Measurements from ENCODE around the gene C6orf47.

The C6orf47 gene

DNA sequence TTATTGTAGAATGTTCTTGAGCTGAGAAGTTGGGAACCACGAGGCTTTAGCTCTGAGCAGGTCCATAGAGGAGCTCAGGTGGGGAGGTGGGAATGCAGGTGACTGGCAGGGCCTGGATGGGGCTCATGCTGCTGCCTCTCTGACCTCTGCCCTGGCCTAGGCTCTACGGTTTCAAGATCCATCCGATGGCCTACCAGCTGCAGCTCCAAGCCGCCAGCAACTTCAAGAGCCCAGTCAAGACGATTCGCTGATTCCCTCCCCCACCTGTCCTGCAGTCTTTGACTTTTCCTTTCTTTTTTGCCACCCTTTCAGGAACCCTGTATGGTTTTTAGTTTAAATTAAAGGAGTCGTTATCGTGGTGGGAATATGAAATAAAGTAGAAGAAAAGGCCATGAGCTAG lies 9.1 kb upstream of the C6orf47 start, which contains the start of gene LY6G5B:
Gene LY6G5B, plus strand, starts transcription at position 301 of the 400 bp plus-strand sequence. CDS start 975 bp downstream, outside the sequence.
- no peak for DNase-seq (ENCODE audit: low read depth, low spot score)
- Histone ChIP-seq H3K4me1 (ENCODE audit: insufficient read depth, insufficient read length) (peaks cover 2% of the 10 kb centered on the region), H3K27me3 (ENCODE audit: insufficient read depth, insufficient read length) (no peaks in the 10 kb centered on the region), H3K9me3 (ENCODE audit: insufficient read depth, low read length) (no peaks in the 10 kb centered on the region), H3K9ac (ENCODE audit: insufficient read length, low read depth) (no peak within 1 kb of the TSS), H3K4me3 (ENCODE audit: insufficient read length, low read depth) (no peak within 1 kb of the TSS), H3K36me3 (ENCODE audit: insufficient read depth, insufficient read length, low read length) (peaks cover 72% of the 10 kb centered on the region)
- TF ChIP-seq YY1 (IDR thresholded peaks at IDR 0.05; ENCODE audit: insufficient read depth, insufficient read length) = no peak
- TF ChIP-seq ZNF274 (IDR thresholded peaks at IDR 0.05; ENCODE audit: low read depth, low read length) = no peak

- Histone ChIP-seq H3K4me3 (ENCODE audit: insufficient read length, low read depth) (peak overlapping the region; percentile 93), H3K9ac (ENCODE audit: insufficient read length, low read depth) (peak overlapping the region; percentile 89), H3K36me3 (ENCODE audit: insufficient read depth, insufficient read length, low read length) (peaks cover 74% of the 10 kb centered on the region), H3K9me3 (ENCODE audit: insufficient read depth, low read length) (no peaks in the 10 kb centered on the region), H3K27me3 (ENCODE audit: insufficient read depth, insufficient read length) (no peaks in the 10 kb centered on the region), H3K4me1 (ENCODE audit: insufficient read depth, insufficient read length) (peaks cover 5% of the 10 kb centered on the region)
- no peak for DNase-seq (ENCODE audit: low read depth, low spot score)
- TF ChIP-seq YY1 (IDR thresholded peaks at IDR 0.05; ENCODE audit: insufficient read depth, insufficient read length) = no peak
- no peak for TF ChIP-seq ZNF274 (IDR thresholded peaks at IDR 0.05; ENCODE audit: low read depth, low read length)
- no peak for TF ChIP-seq SUZ12 (IDR thresholded peaks at IDR 0.05; ENCODE audit: extremely low read depth, insufficient read depth, insufficient read length)
Observed at GRCh38 chr6:31666337-31666965, 5.9 kb upstream of the C6orf47 start.

GRCh38 chr6:31665501-31666336 lies 5.1 kb upstream of the C6orf47 start, which contains the start of gene CSNK2B:
Gene CSNK2B (plus strand): TSS chr6:31666080. CDS start chr6:31666832, 752 bp downstream.
- Histone ChIP-seq H3K27me3 (ENCODE audit: insufficient read depth, insufficient read length) (no peaks in the 10 kb centered on the region), H3K4me1 (ENCODE audit: insufficient read depth, insufficient read length) (peaks cover 5% of the 10 kb centered on the region), H3K36me3 (ENCODE audit: insufficient read depth, insufficient read length, low read length) (peaks cover 66% of the 10 kb centered on the region), H3K4me3 (ENCODE audit: insufficient read length, low read depth) (peak within 1 kb of the TSS; percentile 93), H3K9me3 (ENCODE audit: insufficient read depth, low read length) (no peaks in the 10 kb centered on the region), H3K9ac (ENCODE audit: insufficient read length, low read depth) (peak within 1 kb of the TSS; percentile 99)
- DNase-seq (ENCODE audit: low read depth, low spot score) = peak; percentile 93
- no peak for TF ChIP-seq SUZ12 (IDR thresholded peaks at IDR 0.05; ENCODE audit: extremely low read depth, insufficient read depth, insufficient read length)
- TF ChIP-seq YY1 (IDR thresholded peaks at IDR 0.05; ENCODE audit: insufficient read depth, insufficient read length) = no peak
- TF ChIP-seq ZNF274 (IDR thresholded peaks at IDR 0.05; ENCODE audit: low read depth, low read length) = no peak

DNA sequence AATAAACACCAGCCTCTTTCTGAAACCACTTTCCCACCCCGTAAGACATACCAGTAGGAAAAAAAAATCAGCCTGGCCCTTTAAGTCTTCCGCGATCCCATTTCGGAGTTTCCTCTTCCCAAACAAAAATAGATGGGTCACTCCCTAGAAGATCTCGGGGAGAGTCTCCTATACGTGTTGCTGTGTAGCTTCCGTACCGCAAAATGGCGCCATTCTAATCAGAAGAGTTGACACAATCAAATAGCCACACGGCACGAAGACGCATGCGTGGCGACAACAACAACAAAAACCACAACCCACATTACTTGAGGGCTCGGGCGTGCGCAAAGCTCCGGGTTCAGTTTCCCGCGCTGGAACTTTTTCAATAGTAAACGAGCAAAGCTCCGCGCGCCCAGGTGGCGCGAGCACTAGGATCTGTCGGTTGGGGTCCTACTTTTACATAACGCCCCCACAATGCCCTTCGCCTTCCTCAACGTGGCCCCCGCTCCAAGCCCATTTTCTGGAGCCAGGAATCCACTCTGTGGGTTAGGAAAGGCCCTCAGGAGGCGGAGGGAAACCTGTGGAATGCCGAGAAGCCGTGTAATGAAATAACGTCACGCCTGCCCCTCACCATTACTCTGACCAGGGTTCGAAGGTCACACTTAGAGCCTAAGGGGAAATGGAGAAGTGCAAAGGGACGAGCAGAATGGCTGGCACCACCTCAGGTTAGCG lies 4.4 kb upstream of the C6orf47 start, which contains the start of gene GPANK1:
Gene GPANK1, minus strand, starts transcription at position 208 of the 711 bp plus-strand sequence. CDS start 519 bp downstream, outside the sequence.
- peak; percentile 60 for DNase-seq (ENCODE audit: low read depth, low spot score)
- Histone ChIP-seq H3K4me3 (ENCODE audit: insufficient read length, low read depth) (peak within 1 kb of the TSS; percentile 75), H3K36me3 (ENCODE audit: insufficient read depth, insufficient read length, low read length) (peaks cover 59% of the 10 kb centered on the region), H3K27me3 (ENCODE audit: insufficient read depth, insufficient read length) (no peaks in the 10 kb centered on the region), H3K9me3 (ENCODE audit: insufficient read depth, low read length) (no peaks in the 10 kb centered on the region), H3K9ac (ENCODE audit: insufficient read length, low read depth) (peak within 1 kb of the TSS; percentile 99), H3K4me1 (ENCODE audit: insufficient read depth, insufficient read length) (peaks cover 5% of the 10 kb centered on the region)
- TF ChIP-seq YY1 (IDR thresholded peaks at IDR 0.05; ENCODE audit: insufficient read depth, insufficient read length) = peak; percentile 77
- TF ChIP-seq ZNF274 (IDR thresholded peaks at IDR 0.05; ENCODE audit: low read depth, low read length) = no peak

DNA sequence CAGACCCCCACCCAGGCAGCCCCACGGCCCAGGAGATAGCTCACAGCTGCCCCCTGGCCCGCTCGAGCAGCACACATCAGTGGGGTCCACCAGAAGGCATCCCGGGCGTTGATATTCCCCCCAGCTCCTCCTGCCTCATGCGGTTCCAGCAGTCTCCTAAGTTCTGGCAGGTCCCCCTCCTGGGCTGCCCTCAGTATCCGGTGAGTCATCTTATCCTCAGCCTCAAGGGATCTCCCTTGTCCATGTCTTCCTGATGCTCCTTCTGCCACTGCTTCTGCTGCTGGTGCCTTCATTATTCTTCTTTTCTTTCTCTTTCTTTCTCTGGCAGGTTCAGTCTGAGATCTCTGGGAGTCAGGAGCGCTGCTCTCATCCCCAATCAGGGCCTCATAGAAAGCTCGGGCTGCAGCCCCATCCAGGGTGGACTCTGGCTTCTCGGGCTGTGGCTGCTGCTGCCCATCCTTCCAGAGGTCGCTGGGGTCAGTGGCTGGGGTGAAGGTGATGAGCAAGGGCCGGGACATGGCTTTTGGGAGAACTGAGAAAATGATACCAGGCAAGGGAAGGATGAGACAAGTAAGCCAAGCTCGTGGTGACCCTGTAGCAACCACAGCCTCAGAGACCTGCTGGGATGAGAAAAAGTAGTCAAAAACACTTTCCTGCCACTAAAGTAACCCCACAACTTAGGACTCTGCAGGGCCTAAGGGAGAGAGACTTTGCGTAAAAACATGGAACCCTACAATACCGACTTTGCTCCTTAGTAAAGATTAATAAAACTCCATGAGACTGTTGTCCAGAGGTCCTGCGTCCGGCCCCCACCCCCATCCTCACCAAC lies 3.6 kb upstream of the C6orf47 start:
- peaks cover 6% of the 10 kb centered on the region for H3K4me1 ChIP-seq (ENCODE audit: insufficient read depth, insufficient read length)
- peak overlapping the region; percentile 75 for H3K4me3 ChIP-seq (ENCODE audit: insufficient read length, low read depth)
- H3K36me3 ChIP-seq (ENCODE audit: insufficient read depth, insufficient read length, low read length) = peaks cover 55% of the 10 kb centered on the region
- DNase-seq (ENCODE audit: low read depth, low spot score) = no peak
- H3K9me3 ChIP-seq (ENCODE audit: insufficient read depth, low read length) = no peaks in the 10 kb centered on the region
- TF ChIP-seq SUZ12 (IDR thresholded peaks at IDR 0.05; ENCODE audit: extremely low read depth, insufficient read depth, insufficient read length) (no peak), YY1 (IDR thresholded peaks at IDR 0.05; ENCODE audit: insufficient read depth, insufficient read length) (no peak)
- H3K9ac ChIP-seq (ENCODE audit: insufficient read length, low read depth) = peak overlapping the region; percentile 99
- H3K27me3 ChIP-seq (ENCODE audit: insufficient read depth, insufficient read length) = no peaks in the 10 kb centered on the region

- Histone ChIP-seq H3K9me3 (ENCODE audit: insufficient read depth, low read length) (no peaks in the 10 kb centered on the region), H3K36me3 (ENCODE audit: insufficient read depth, insufficient read length, low read length) (peaks cover 52% of the 10 kb centered on the region), H3K4me1 (ENCODE audit: insufficient read depth, insufficient read length) (peaks cover 11% of the 10 kb centered on the region), H3K4me3 (ENCODE audit: insufficient read length, low read depth) (peak overlapping the region; percentile 75), H3K9ac (ENCODE audit: insufficient read length, low read depth) (peak overlapping the region; percentile 99), H3K27me3 (ENCODE audit: insufficient read depth, insufficient read length) (no peaks in the 10 kb centered on the region)
- DNase-seq (ENCODE audit: low read depth, low spot score) = no peak
- TF ChIP-seq ZNF274 (IDR thresholded peaks at IDR 0.05; ENCODE audit: low read depth, low read length) = no peak
- no peak for TF ChIP-seq SUZ12 (IDR thresholded peaks at IDR 0.05; ENCODE audit: extremely low read depth, insufficient read depth, insufficient read length)
- TF ChIP-seq YY1 (IDR thresholded peaks at IDR 0.05; ENCODE audit: insufficient read depth, insufficient read length) = no peak
Observed at GRCh38 chr6:31663126-31663960, 2.8 kb upstream of the C6orf47 start.

Data from NT2/D1 (cell line).